ENCODE data around the gene KPRP.

GRCh38 chr1:152768847-152769533 lies 11.2 kb downstream of the KPRP start:
- TF ChIP-seq, protein P1, sequence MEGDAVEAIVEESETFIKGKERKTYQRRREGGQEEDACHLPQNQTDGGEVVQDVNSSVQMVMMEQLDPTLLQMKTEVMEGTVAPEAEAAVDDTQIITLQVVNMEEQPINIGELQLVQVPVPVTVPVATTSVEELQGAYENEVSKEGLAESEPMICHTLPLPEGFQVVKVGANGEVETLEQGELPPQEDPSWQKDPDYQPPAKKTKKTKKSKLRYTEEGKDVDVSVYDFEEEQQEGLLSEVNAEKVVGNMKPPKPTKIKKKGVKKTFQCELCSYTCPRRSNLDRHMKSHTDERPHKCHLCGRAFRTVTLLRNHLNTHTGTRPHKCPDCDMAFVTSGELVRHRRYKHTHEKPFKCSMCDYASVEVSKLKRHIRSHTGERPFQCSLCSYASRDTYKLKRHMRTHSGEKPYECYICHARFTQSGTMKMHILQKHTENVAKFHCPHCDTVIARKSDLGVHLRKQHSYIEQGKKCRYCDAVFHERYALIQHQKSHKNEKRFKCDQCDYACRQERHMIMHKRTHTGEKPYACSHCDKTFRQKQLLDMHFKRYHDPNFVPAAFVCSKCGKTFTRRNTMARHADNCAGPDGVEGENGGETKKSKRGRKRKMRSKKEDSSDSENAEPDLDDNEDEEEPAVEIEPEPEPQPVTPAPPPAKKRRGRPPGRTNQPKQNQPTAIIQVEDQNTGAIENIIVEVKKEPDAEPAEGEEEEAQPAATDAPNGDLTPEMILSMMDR (IDR thresholded peaks at IDR 0.05; ENCODE audit: poor library complexity): no peak
- TF ChIP-seq EZH2phosphoT487 (IDR thresholded peaks at IDR 0.05; ENCODE audit: low read depth, severe bottlenecking, unreplicated experiment): no peak
